Liver (tissue), 9 donors: ENCODE data around the gene SNCAIP. TPM values are rescaled to one million over a fixed set of nuclear protein-coding genes. Genes with fewer than 3 reads are reported as not detected.

Experiments
- DNase-seq: peaks from one replicate; pipeline ENCODE4 v3.0.0-alpha.2; 2017; ENCODE audit warnings: low spot score
- H3K27ac ChIP-seq, 2 donors: one replicate each; pipeline ENCODE4 v1.7.0; 2013; ENCODE audit warnings: inconsistent platforms in 2 of 2, low read length in 2 of 2, control low read depth in 1 of 2, low read depth in 1 of 2, mild to moderate bottlenecking in 1 of 2
- H3K27me3 ChIP-seq, 4 donors: one replicate each; pipeline versions ENCODE4 v1.6.1 to v1.7.0; 2013; ENCODE audit warnings: low read length in 3 of 4, inconsistent platforms in 1 of 4, mild to moderate bottlenecking in 1 of 4, moderate library complexity in 1 of 4; ENCODE audit not compliant: control insufficient read depth in 4 of 4, insufficient read depth in 4 of 4
- H3K36me3 ChIP-seq, 4 donors: one replicate each; pipeline versions ENCODE4 v1.6.1 to v1.7.0; 2013; ENCODE audit warnings: low read length in 3 of 4, mild to moderate bottlenecking in 3 of 4, low read depth in 1 of 4, moderate library complexity in 1 of 4; ENCODE audit not compliant: control insufficient read depth in 4 of 4, insufficient read depth in 3 of 4
- H3K4me1 ChIP-seq, 4 donors: one replicate each; pipeline versions ENCODE4 v1.6.1 to v1.7.0; 2013; ENCODE audit warnings: low read length in 3 of 4, mild to moderate bottlenecking in 3 of 4, moderate library complexity in 1 of 4; ENCODE audit not compliant: control insufficient read depth in 4 of 4, insufficient read depth in 4 of 4
- H3K4me3 ChIP-seq, 3 donors: one replicate each; pipeline versions ENCODE4 v1.6.1 to v1.7.0; 2013; ENCODE audit warnings: low read length in 3 of 3, control low read depth in 1 of 3, low read depth in 1 of 3, mild to moderate bottlenecking in 1 of 3
- H3K9ac ChIP-seq, 2 donors: one replicate each; pipeline ENCODE4 v1.7.0; 2013; ENCODE audit warnings: low read length in 2 of 2, mild to moderate bottlenecking in 2 of 2, moderate library complexity in 2 of 2, control low read depth in 1 of 2, low read depth in 1 of 2
- H3K9me3 ChIP-seq, 4 donors: one replicate each; pipeline versions ENCODE4 v1.6.1 to v1.7.0; 2013; ENCODE audit warnings: low read length in 3 of 4; ENCODE audit not compliant: control insufficient read depth in 4 of 4
- EGR1 ChIP-seq, 2 donors: IDR thresholded peaks; 2 replicates each; pipeline ENCODE4 v1.6.1; 2016 to 2018; ENCODE audit warnings: antibody characterized with exemption in 2 of 2, low read depth in 2 of 2
- GABPA ChIP-seq, 2 donors: IDR thresholded peaks in 1 of 2; conservative IDR thresholded peaks in 1 of 2; 2 replicates each; pipeline ENCODE4 v1.6.1; 2016; ENCODE audit warnings: antibody characterized with exemption in 2 of 2, mild to moderate bottlenecking in 1 of 2, moderate library complexity in 1 of 2
- HNF4G ChIP-seq: IDR thresholded peaks from 2 replicates; pipeline ENCODE4 v1.6.1; 2016; ENCODE audit warnings: antibody characterized with exemption
- NR2F2 ChIP-seq: IDR thresholded peaks from 2 replicates; pipeline ENCODE4 v1.6.1; 2016; ENCODE audit warnings: antibody characterized with exemption
- RAD21 ChIP-seq, 2 donors: IDR thresholded peaks; 2 replicates each; pipeline ENCODE4 v1.6.1; 2016; ENCODE audit warnings: antibody characterized with exemption in 2 of 2, mild to moderate bottlenecking in 2 of 2
- RXRA ChIP-seq, 2 donors: IDR thresholded peaks; 2 replicates each; pipeline ENCODE4 v1.6.1; 2017 to 2018; ENCODE audit warnings: antibody characterized with exemption in 2 of 2, mild to moderate bottlenecking in 1 of 2
- SP1 ChIP-seq: IDR thresholded peaks from 2 replicates; pipeline ENCODE4 v1.6.1; 2018; ENCODE audit warnings: antibody characterized with exemption, mild to moderate bottlenecking
- TAF1 ChIP-seq: conservative IDR thresholded peaks from 2 replicates; pipeline ENCODE4 v1.6.1; 2016; ENCODE audit warnings: antibody characterized with exemption, mild to moderate bottlenecking
- YY1 ChIP-seq: IDR thresholded peaks from 2 replicates; pipeline ENCODE4 v1.6.1; 2016; ENCODE audit warnings: antibody characterized with exemption, mild to moderate bottlenecking
- WGBS: extraction: QIAGEN DNeasy Blood & Tissue Kit; methylation state at CpG from one replicate; pipeline ENCODE4 v1.1.7; 2013; 5-methylcytosine and 5-hydroxymethylcytosine counted together
- polyA plus RNA-seq, 2 donors: library from polyadenylated mRNA; stranded (reverse) in 1 of 2; unstranded in 1 of 2; fragments of 200-250 nt in 1 of 2; fragments of >200 nt in 1 of 2; fragmentation: Nextera tagmentation in 1 of 2; extraction: Ambion mirVana in 1 of 2; gene quantifications; one replicate each; pipeline versions ENCODE4 v1.2.1 to v1.2.3, GENCODE V29; 2013 to 2015
- total RNA-seq, 2 donors: library from RNA; depleted of rRNA; stranded (reverse); fragments of >200 nt; gene quantifications; one replicate each; pipeline ENCODE4 v1.2.3, GENCODE V29; 2014
- TF ChIP-seq, protein P1 (sequence below): fragments of 150-350 bp; IDR thresholded peaks from 2 replicates; pipeline ENCODE4 v1.5.1; 2017; ENCODE audit warnings: improper control_type of control experiment, low read depth, low read length; ENCODE audit not compliant: missing input control
- TF ChIP-seq, protein P2 (sequence below): IDR thresholded peaks from 2 replicates; pipeline ENCODE4 v1.6.1; 2016; ENCODE audit warnings: antibody characterized with exemption
- TF ChIP-seq, protein P3 (sequence below): IDR thresholded peaks from 2 replicates; pipeline ENCODE4 v1.6.1; 2016; ENCODE audit warnings: antibody characterized with exemption
- donor health status: healthy.
- donor health status: healthy.
- donor health status: healthy.
- donor health status: healthy.
- donor health status: healthy.

SNCAIP gene
- total and polyA plus RNA-seq, 4 donors: 0.17 to 2.1 (median 0.74) TPM

DNA sequence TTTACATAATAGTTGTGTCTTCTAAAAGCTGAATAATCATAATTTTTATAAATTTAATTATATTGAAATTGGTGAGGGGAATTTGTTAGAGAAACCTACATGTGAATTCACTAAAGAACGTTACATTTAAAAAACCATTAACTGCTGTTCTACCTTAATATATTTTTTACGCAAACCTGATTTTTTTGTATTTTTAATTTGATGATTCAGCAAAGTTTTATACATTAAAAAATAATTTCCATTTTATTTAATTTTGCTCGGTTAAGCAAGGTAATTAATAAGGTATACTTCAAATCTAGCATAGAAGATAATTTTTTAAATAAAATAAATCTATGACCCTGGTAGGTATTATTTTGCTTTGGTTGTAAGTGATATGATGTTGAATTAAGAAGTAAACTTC is 114.3 kb downstream of the SNCAIP start (continued):
- TF ChIP-seq GABPA (IDR thresholded peaks at IDR 0.05 in 1 of 2, conservative IDR thresholded peaks at IDR 0.05 in 1 of 2): no peak
- TF ChIP-seq, protein P1, sequence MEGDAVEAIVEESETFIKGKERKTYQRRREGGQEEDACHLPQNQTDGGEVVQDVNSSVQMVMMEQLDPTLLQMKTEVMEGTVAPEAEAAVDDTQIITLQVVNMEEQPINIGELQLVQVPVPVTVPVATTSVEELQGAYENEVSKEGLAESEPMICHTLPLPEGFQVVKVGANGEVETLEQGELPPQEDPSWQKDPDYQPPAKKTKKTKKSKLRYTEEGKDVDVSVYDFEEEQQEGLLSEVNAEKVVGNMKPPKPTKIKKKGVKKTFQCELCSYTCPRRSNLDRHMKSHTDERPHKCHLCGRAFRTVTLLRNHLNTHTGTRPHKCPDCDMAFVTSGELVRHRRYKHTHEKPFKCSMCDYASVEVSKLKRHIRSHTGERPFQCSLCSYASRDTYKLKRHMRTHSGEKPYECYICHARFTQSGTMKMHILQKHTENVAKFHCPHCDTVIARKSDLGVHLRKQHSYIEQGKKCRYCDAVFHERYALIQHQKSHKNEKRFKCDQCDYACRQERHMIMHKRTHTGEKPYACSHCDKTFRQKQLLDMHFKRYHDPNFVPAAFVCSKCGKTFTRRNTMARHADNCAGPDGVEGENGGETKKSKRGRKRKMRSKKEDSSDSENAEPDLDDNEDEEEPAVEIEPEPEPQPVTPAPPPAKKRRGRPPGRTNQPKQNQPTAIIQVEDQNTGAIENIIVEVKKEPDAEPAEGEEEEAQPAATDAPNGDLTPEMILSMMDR: no peak
- no peak for TF ChIP-seq EGR1 (IDR thresholded peaks at IDR 0.05; ENCODE audit: low read depth in 2 of 2)
- no peak for TF ChIP-seq HNF4G
- no peak for TF ChIP-seq RAD21 (IDR thresholded peaks at IDR 0.05)
- TF ChIP-seq, protein P2, sequence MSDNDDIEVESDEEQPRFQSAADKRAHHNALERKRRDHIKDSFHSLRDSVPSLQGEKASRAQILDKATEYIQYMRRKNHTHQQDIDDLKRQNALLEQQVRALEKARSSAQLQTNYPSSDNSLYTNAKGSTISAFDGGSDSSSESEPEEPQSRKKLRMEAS: no peak

DNA sequence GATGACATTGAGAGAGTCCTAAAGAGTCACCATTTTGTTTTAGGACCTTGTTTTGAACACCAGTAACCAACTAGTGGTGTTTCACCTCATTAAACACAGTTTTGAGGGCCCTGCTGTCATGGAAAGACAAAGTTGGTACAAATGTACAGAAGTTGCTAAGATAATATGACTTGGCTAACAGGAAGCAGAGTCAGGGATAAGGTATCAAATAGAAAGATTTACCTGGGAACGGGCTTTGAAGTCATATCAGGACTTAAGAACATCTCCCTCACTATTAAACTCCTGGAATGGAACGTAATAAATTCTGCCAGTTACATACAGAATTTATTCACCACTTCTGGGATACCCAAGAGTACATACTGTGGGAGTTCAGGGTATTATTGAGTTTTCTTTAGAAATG is 115.6 kb downstream of the SNCAIP start:
- no peak overlapping the region for H3K4me3 ChIP-seq
- DNase-seq: no peak
- H3K9me3 ChIP-seq: no peaks in the 10 kb centered on the region
- H3K27ac ChIP-seq: no peak overlapping the region
- H3K9ac ChIP-seq: no peak overlapping the region
- H3K36me3 ChIP-seq: no peaks in the 10 kb centered on the region
- WGBS: 90% methylated on average over 2 of the region's 2 CpGs
- TF ChIP-seq TAF1 (no peak), SP1 (no peak), GABPA (IDR thresholded peaks at IDR 0.05 in 1 of 2, conservative IDR thresholded peaks at IDR 0.05 in 1 of 2) (no peak), EGR1 (IDR thresholded peaks at IDR 0.05; ENCODE audit: low read depth in 2 of 2) (no peak), NR2F2 (no peak), YY1 (no peak), RXRA (IDR thresholded peaks at IDR 0.05) (no peak)
- TF ChIP-seq, protein P2: no peak
- TF ChIP-seq, protein P3, sequence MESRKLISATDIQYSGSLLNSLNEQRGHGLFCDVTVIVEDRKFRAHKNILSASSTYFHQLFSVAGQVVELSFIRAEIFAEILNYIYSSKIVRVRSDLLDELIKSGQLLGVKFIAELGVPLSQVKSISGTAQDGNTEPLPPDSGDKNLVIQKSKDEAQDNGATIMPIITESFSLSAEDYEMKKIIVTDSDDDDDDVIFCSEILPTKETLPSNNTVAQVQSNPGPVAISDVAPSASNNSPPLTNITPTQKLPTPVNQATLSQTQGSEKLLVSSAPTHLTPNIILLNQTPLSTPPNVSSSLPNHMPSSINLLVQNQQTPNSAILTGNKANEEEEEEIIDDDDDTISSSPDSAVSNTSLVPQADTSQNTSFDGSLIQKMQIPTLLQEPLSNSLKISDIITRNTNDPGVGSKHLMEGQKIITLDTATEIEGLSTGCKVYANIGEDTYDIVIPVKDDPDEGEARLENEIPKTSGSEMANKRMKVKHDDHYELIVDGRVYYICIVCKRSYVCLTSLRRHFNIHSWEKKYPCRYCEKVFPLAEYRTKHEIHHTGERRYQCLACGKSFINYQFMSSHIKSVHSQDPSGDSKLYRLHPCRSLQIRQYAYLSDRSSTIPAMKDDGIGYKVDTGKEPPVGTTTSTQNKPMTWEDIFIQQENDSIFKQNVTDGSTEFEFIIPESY: no peak
- no peaks in the 10 kb centered on the region for H3K4me1 ChIP-seq
- H3K27me3 ChIP-seq: no peaks in the 10 kb centered on the region

DNA sequence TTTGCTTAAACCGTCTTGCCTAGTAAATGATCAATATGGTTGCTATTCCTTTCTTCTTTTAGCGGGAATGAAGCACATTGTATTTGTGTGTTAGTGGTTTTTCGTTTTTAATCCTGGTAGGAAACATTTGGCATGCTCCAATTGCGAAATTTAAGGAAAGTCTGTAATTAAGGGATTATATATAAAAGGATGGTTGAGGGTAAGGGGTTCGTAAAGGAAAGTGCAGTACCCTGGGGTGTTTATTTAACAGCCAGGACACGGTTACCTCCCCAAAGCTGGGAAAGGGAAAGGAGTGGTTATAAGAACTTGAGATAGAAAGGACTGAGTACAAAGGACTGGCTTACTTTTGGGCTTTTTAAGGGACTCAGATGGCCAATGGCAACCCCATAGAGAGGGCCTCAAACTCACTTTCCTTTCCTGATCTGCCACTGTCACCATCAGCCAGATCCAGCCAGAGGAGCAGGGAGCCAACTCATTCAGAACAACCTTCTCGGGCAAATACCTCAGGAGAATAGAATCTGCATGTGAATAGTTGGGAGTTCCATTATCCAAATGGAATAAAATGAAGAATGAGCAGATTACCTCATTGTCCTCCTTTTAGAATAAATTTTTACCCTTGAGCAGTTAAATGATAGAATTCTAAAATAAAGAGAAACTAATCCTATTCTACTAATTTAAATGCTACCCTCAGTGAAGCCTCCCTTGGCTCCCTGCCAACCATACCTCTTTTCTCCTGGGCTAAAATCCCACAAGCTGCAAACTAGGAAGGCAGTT is 117.7 kb downstream of the SNCAIP start:
- peaks cover 0 to 1% (median 0%) of the 10 kb centered on the region in 4 donors for H3K4me1 ChIP-seq
- 79% methylated on average over 7 of the region's 7 CpGs for WGBS

More for the DNA sequence above, 117.7 kb downstream of the SNCAIP start:
- Histone ChIP-seq H3K27me3 (no peaks in the 10 kb centered on the region), H3K27ac (no peak overlapping the region), H3K9ac (no peak overlapping the region), H3K36me3 (no peaks in the 10 kb centered on the region), H3K9me3 (no peaks in the 10 kb centered on the region), H3K4me3 (no peak overlapping the region)
- no peak for DNase-seq
- TF ChIP-seq TAF1: no peak
- no peak for TF ChIP-seq HNF4G
